SK-N-MC (cell line): ENCODE data around the gene CORIN.
A peak's percentile ranks its signal among the peaks of the same experiment; 100 is the strongest.
"Not testable (repeated sequence)": the region's sequence is repeated elsewhere in the genome, so short reads cannot be mapped to it uniquely, and the experiment has no call there.

ENCODE experiments used
- DNase-seq: peaks from one replicate; pipeline ENCODE4 v3.0.0-alpha.2; 2011; ENCODE audit warnings: low read depth, low spot score
- H3K27ac ChIP-seq: fragments of 200-600 bp; sonication (generic); 2 replicates; pipeline ENCODE4 v1.5.1; 2016; ENCODE audit warnings: mixed run types
- H3K36me3 ChIP-seq: fragments of 200-600 bp; sonication (generic); 2 replicates; pipeline ENCODE4 v1.6.1; 2017; ENCODE audit warnings: antibody characterized with exemption, low read length, mixed read lengths; ENCODE audit not compliant: insufficient read depth
- H3K4me3 ChIP-seq: fragments of 200-600 bp; sonication (generic); 2 replicates; pipeline ENCODE4 v1.5.1; 2016
- H3K9ac ChIP-seq: fragments of 200-600 bp; sonication (generic); 2 replicates; pipeline ENCODE4 v1.8.0; 2017; ENCODE audit warnings: mixed run types, mixed read lengths; ENCODE audit not compliant: insufficient read length
- H3K9me3 ChIP-seq: fragments of 200-600 bp; sonication (generic); 2 replicates; pipeline ENCODE4 v1.6.1; 2017; ENCODE audit warnings: low read depth, mild to moderate bottlenecking, antibody characterized with exemption, low read length, moderate library complexity, mixed read lengths
- EZH2 ChIP-seq: fragments of 200-600 bp; sonication (generic); IDR thresholded peaks from one replicate; pipeline ENCODE4 v1.6.1; 2017; ENCODE audit warnings: antibody characterized with exemption
- FOXP2 ChIP-seq: optimal IDR thresholded peaks from 2 replicates; pipeline ENCODE3; 2011; ENCODE audit warnings: mild to moderate bottlenecking, moderate library complexity; ENCODE audit not compliant: insufficient read depth; ENCODE audit errors: extremely low read length, control extremely low read depth
- POLR2AphosphoS5 ChIP-seq: IDR thresholded peaks from 2 replicates; pipeline ENCODE4 v1.6.1; 2012; ENCODE audit warnings: mild to moderate bottlenecking, low read depth, low read length, borderline replicate concordance

The CORIN gene

DNA sequence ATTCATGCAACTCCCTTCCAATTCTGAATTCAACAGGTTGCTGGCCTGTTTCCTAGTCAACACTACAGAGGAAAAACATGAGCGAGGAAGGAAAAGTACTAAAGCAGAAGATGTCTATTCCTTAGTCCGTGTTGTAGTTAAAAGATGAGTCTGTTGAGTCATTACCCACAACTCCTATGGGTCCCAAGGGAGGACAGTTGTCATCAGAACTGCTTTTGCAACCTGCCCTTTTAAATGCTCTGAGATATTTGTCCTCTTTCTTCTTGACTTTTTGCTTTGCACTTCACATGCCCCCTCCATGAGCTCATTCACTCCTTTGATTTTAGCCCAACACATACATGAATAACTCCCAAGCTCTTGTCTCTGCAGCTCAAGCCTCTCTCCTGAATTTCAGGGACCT is 119.2 kb downstream of the CORIN start:
- DNase-seq = no peak
- Histone ChIP-seq H3K4me3 (no peak overlapping the region), H3K9ac (no peak overlapping the region), H3K36me3 (no peaks in the 10 kb centered on the region), H3K9me3 (no peaks in the 10 kb centered on the region; the same call in 1 of the 2 replicates), H3K27ac (no peak overlapping the region)
- TF ChIP-seq EZH2 (no peak), FOXP2 (no peak), POLR2AphosphoS5 (no peak)

DNA sequence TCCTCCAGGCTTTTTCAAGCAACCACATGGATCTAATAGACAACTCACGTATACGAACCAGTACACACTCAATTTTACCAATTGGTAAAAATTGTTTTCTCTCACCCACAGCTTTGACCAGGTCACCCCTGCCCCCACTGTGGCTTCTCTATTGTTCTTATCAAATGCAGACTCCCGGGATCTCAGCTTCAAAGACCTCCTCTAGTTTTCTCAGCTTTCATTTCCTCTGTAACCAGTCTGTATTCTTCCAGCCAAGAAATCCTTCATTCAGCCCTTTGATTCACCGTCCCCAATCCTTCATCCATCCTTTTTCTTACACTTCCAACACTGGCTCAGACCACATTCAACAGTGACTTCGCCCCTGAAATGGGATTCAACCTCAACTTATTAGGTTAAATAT is 120.7 kb downstream of the CORIN start:
- no peak overlapping the region for H3K27ac ChIP-seq
- DNase-seq = no peak
- TF ChIP-seq EZH2 (no peak), FOXP2 (no peak), POLR2AphosphoS5 (no peak)
- no peak overlapping the region for H3K9ac ChIP-seq
- H3K9me3 ChIP-seq = no peaks in the 10 kb centered on the region
- H3K4me3 ChIP-seq = no peak overlapping the region
- no peaks in the 10 kb centered on the region for H3K36me3 ChIP-seq

- no peak overlapping the region for H3K9ac ChIP-seq
- TF ChIP-seq POLR2AphosphoS5 (no peak), FOXP2 (no peak), EZH2 (no peak)
- no peak for DNase-seq
Measured at GRCh38 chr4:47715716-47716416, 122.0 kb downstream of the CORIN start.

GRCh38 chr4:47714269-47714668 is 123.6 kb downstream of the CORIN start:
- Histone ChIP-seq H3K9ac (no peak overlapping the region), H3K4me3 (no peak overlapping the region), H3K27ac (no peak overlapping the region), H3K36me3 (no peaks in the 10 kb centered on the region), H3K9me3 (no peaks in the 10 kb centered on the region)
- no peak for DNase-seq
- TF ChIP-seq FOXP2 = no peak
- TF ChIP-seq POLR2AphosphoS5 = no peak
- TF ChIP-seq EZH2 = no peak

More at GRCh38 chr4:47715716-47716416, 122.0 kb downstream of the CORIN start:
- Histone ChIP-seq H3K27ac (no peak overlapping the region), H3K9me3 (no peaks in the 10 kb centered on the region), H3K4me3 (no peak overlapping the region), H3K36me3 (no peaks in the 10 kb centered on the region)

GRCh38 chr4:47713129-47713834 is 124.6 kb downstream of the CORIN start:
- no peak for TF ChIP-seq FOXP2

GRCh38 chr4:47711646-47712045 is 126.2 kb downstream of the CORIN start:
- DNase-seq = no peak
- no peaks in the 10 kb centered on the region for H3K36me3 ChIP-seq
- no peak overlapping the region for H3K27ac ChIP-seq
- H3K9me3 ChIP-seq = no peaks in the 10 kb centered on the region
- TF ChIP-seq POLR2AphosphoS5 (no peak), EZH2 (no peak), FOXP2 (no peak)
- H3K9ac ChIP-seq = no peak overlapping the region
- H3K4me3 ChIP-seq = no peak overlapping the region

More at GRCh38 chr4:47713129-47713834, 124.6 kb downstream of the CORIN start:
- Histone ChIP-seq H3K9me3 (no peaks in the 10 kb centered on the region), H3K4me3 (peak overlapping the region; percentile 68), H3K36me3 (no peaks in the 10 kb centered on the region), H3K9ac (peak overlapping the region; percentile 53), H3K27ac (peak overlapping the region; percentile 85)
- DNase-seq = no peak

GRCh38 chr4:47711183-47711582 is 126.7 kb downstream of the CORIN start:
- Histone ChIP-seq H3K4me3 (no peak overlapping the region), H3K9me3 (no peaks in the 10 kb centered on the region), H3K27ac (no peak overlapping the region), H3K36me3 (no peaks in the 10 kb centered on the region), H3K9ac (no peak overlapping the region)
- TF ChIP-seq FOXP2 = no peak
- TF ChIP-seq POLR2AphosphoS5 = no peak
- no peak for TF ChIP-seq EZH2
- no peak for DNase-seq

DNA sequence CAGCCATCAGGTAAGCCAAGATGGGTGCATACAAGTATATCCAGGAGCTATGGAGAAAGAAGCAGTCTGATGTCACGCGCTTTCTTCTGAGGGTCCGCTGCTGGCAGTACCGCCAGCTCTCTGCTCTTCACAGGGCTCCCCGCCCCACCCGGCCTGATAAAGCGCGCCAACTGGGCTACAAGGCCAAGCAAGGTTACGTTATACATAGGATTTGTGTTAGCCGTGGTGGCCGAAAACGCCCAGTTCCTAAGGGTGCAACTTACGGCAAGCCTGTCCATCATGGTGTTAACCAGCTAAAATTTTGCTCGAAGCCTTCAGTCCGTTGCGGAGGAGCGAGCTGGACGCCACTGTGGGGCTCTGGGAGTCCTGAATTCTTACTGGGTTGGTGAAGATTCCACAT is 131.5 kb downstream of the CORIN start:
- not testable (repeated sequence) for H3K9me3 ChIP-seq, H3K36me3 ChIP-seq, DNase-seq, H3K9ac ChIP-seq, H3K4me3 ChIP-seq, H3K27ac ChIP-seq
